Measurements from ENCODE around the gene GRK5.
"Not testable (repeated sequence)": the region's sequence is repeated elsewhere in the genome, so short reads cannot be mapped to it uniquely, and the experiment has no call there.

Gene GRK5

GRCh38 chr10:119272736-119273135, 65.4 kb downstream of the GRK5 start:
- DNase-seq (ENCODE audit: low read depth in 3 of 3, low spot score in 1 of 3): no peak

- no peak for DNase-seq (ENCODE audit: low read depth in 3 of 3, low spot score in 1 of 3)
These were observed 66.0 kb downstream of the GRK5 start for GRCh38 chr10:119273413-119273812.

- no peak for DNase-seq (ENCODE audit: low read depth in 3 of 3, low spot score in 1 of 3)
These were observed 67.2 kb downstream of the GRK5 start for GRCh38 chr10:119274519-119275045.

GRCh38 chr10:119275085-119275484, 67.7 kb downstream of the GRK5 start:
- DNase-seq (ENCODE audit: low read depth in 3 of 3, low spot score in 1 of 3): no peak

GRCh38 chr10:119276194-119276593, 68.8 kb downstream of the GRK5 start:
- DNase-seq (ENCODE audit: low read depth in 3 of 3, low spot score in 1 of 3): not testable (repeated sequence)

- DNase-seq (ENCODE audit: low read depth in 3 of 3, low spot score in 1 of 3): no peak
These were observed 70.8 kb downstream of the GRK5 start for GRCh38 chr10:119278126-119278709.

GRCh38 chr10:119279441-119279840, 72.1 kb downstream of the GRK5 start:
- DNase-seq (ENCODE audit: low read depth in 3 of 3, low spot score in 1 of 3): no peak

GRCh38 chr10:119281581-119282071, 74.3 kb downstream of the GRK5 start:
- no peak for DNase-seq (ENCODE audit: low read depth in 3 of 3, low spot score in 1 of 3)

- no peak for DNase-seq (ENCODE audit: low read depth in 3 of 3, low spot score in 1 of 3)
These were observed 75.1 kb downstream of the GRK5 start for GRCh38 chr10:119282446-119282845.

- DNase-seq (ENCODE audit: low read depth in 3 of 3, low spot score in 1 of 3): no peak
These were observed 76.0 kb downstream of the GRK5 start for GRCh38 chr10:119283387-119283786.

GRCh38 chr10:119283818-119284217, 76.4 kb downstream of the GRK5 start:
- DNase-seq (ENCODE audit: low read depth in 3 of 3, low spot score in 1 of 3): no peak

GRCh38 chr10:119284679-119285096, 77.3 kb downstream of the GRK5 start:
- DNase-seq (ENCODE audit: low read depth in 3 of 3, low spot score in 1 of 3): no peak

- DNase-seq (ENCODE audit: low read depth in 3 of 3, low spot score in 1 of 3): no peak
These were observed 78.3 kb downstream of the GRK5 start for GRCh38 chr10:119285495-119286267.

GRCh38 chr10:119286516-119286915, 79.1 kb downstream of the GRK5 start:
- DNase-seq (ENCODE audit: low read depth in 3 of 3, low spot score in 1 of 3): no peak

- DNase-seq (ENCODE audit: low read depth in 3 of 3, low spot score in 1 of 3): no peak
These were observed 79.7 kb downstream of the GRK5 start for GRCh38 chr10:119286983-119287633.

- DNase-seq (ENCODE audit: low read depth in 3 of 3, low spot score in 1 of 3): no peak
These were observed 81.2 kb downstream of the GRK5 start for GRCh38 chr10:119288574-119289001.

- DNase-seq (ENCODE audit: low read depth in 3 of 3, low spot score in 1 of 3): no peak
These were observed 82.0 kb downstream of the GRK5 start for GRCh38 chr10:119289227-119289920.

- DNase-seq (ENCODE audit: low read depth in 3 of 3, low spot score in 1 of 3): no peak
These were observed 83.1 kb downstream of the GRK5 start for GRCh38 chr10:119290301-119291048.

- DNase-seq (ENCODE audit: low read depth in 3 of 3, low spot score in 1 of 3): no peak
These were observed 84.0 kb downstream of the GRK5 start for GRCh38 chr10:119291223-119291900.

Measured in stimulated activated CD4-positive, alpha-beta T cell treated with anti-CD3 and anti-CD28 coated beads, TNF-alpha, amount 100 ng/mL, for 1 hour (primary cell).